ENCODE results near the gene HYAL1. TPM values are rescaled to one million over a fixed set of nuclear protein-coding genes. Genes with fewer than 3 reads are reported as not detected.
A peak's percentile ranks its signal among the peaks of the same experiment; 100 is the strongest.

The HYAL1 gene
- total RNA-seq, 2 donors from 2014 or later = 5.8 to 6.1 TPM

- Histone ChIP-seq H3K9me3 (no peaks in the 10 kb centered on the region), H3K36me3 (peaks cover 6% of the 10 kb centered on the region), H3K4me3 (no peak overlapping the region), H3K27me3 (replicated peaks; ENCODE audit: insufficient read depth) (no peaks in the 10 kb centered on the region), H3K4me1 (ENCODE audit: control insufficient read depth in 1 of 2, low read depth in 2 of 2) (peaks cover 4 to 20% of the 10 kb centered on the region in 2 donors), H3K27ac (no peak overlapping the region)
- ATAC-seq (ENCODE audit: insufficient number of reproducible peaks, low FRiP score, low read depth) = no peak
- no peak for DNase-seq (ENCODE audit: low spot score)
- no peak for TF ChIP-seq CTCF (IDR thresholded peaks at IDR 0.05)
These were observed 26.6 kb downstream of the HYAL1 start for GRCh38 chr3:50276762-50277101.

- Histone ChIP-seq H3K4me1 (ENCODE audit: control insufficient read depth in 1 of 2, low read depth in 2 of 2) (peaks cover 4 to 20% of the 10 kb centered on the region in 2 donors), H3K27me3 (replicated peaks; ENCODE audit: insufficient read depth) (no peaks in the 10 kb centered on the region), H3K36me3 (peaks cover 6% of the 10 kb centered on the region), H3K9me3 (no peaks in the 10 kb centered on the region), H3K27ac (no peak overlapping the region), H3K4me3 (no peak overlapping the region)
- no peak for TF ChIP-seq CTCF (IDR thresholded peaks at IDR 0.05)
- ATAC-seq (ENCODE audit: insufficient number of reproducible peaks, low FRiP score, low read depth) (no peak), DNase-seq (ENCODE audit: low spot score) (no peak)
These were observed 27.2 kb downstream of the HYAL1 start for GRCh38 chr3:50275996-50276761.

- Histone ChIP-seq H3K27ac (no peak overlapping the region), H3K36me3 (peaks cover 6% of the 10 kb centered on the region), H3K27me3 (replicated peaks; ENCODE audit: insufficient read depth) (no peaks in the 10 kb centered on the region), H3K9me3 (no peaks in the 10 kb centered on the region), H3K4me1 (ENCODE audit: control insufficient read depth in 1 of 2, low read depth in 2 of 2) (peaks cover 4 to 25% of the 10 kb centered on the region in 2 donors), H3K4me3 (no peak overlapping the region)
- no peak for TF ChIP-seq CTCF (IDR thresholded peaks at IDR 0.05)
- ATAC-seq (ENCODE audit: insufficient number of reproducible peaks, low FRiP score, low read depth) (no peak), DNase-seq (ENCODE audit: low spot score) (no peak)
These were observed 28.0 kb downstream of the HYAL1 start for GRCh38 chr3:50275141-50275995.

- no peak for DNase-seq (ENCODE audit: low spot score)
- Histone ChIP-seq H3K36me3 (peaks cover 6% of the 10 kb centered on the region), H3K4me1 (ENCODE audit: control insufficient read depth in 1 of 2, low read depth in 2 of 2) (peaks cover 4 to 32% of the 10 kb centered on the region in 2 donors), H3K27me3 (replicated peaks; ENCODE audit: insufficient read depth) (no peaks in the 10 kb centered on the region), H3K4me3 (no peak overlapping the region), H3K9me3 (no peaks in the 10 kb centered on the region), H3K27ac (no peak overlapping the region)
- ATAC-seq (ENCODE audit: insufficient number of reproducible peaks, low FRiP score, low read depth) = no peak
- TF ChIP-seq CTCF (IDR thresholded peaks at IDR 0.05) = peak; percentile 59
These were observed 28.8 kb downstream of the HYAL1 start for GRCh38 chr3:50274371-50275104.

GRCh38 chr3:50273689-50274065 is 29.7 kb downstream of the HYAL1 start:
- DNase-seq (ENCODE audit: low spot score) (no peak), ATAC-seq (ENCODE audit: insufficient number of reproducible peaks, low FRiP score, low read depth) (no peak)
- peaks cover 5 to 31% of the 10 kb centered on the region in 2 donors for H3K4me1 ChIP-seq (ENCODE audit: control insufficient read depth in 1 of 2, low read depth in 2 of 2)
- H3K4me3 ChIP-seq = no peak overlapping the region
- no peaks in the 10 kb centered on the region for H3K9me3 ChIP-seq
- H3K36me3 ChIP-seq = peaks cover 6% of the 10 kb centered on the region
- no peak for TF ChIP-seq CTCF (IDR thresholded peaks at IDR 0.05)
- no peaks in the 10 kb centered on the region for H3K27me3 ChIP-seq (replicated peaks; ENCODE audit: insufficient read depth)
- H3K27ac ChIP-seq = no peak overlapping the region

Data from thoracic aorta (tissue), 2 donors.